T-helper 9 cell (primary cell): Measurements from ENCODE around the gene CNTNAP2.

Experiments
- DNase-seq: peaks from one replicate; pipeline ENCODE4 v3.0.0-alpha.2; 2020

Gene CNTNAP2

DNA sequence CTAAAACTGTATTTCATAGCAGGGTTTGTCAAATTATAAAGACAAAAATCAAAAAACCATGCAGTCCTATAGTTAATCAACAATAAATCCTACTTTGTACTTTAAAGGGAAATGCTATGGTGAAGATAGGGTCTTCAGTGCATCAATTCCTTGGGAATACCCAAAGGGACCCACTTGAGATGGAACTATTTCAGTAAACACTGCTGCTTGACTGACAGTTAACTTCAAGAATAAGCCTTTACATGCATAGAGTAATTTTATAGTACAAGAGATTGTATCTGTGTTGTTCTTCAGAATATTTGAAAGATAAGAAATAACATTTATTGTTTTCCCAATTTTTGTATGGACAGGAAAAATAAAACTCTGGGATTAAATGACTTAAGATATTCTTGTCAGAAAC is 1179.6 kb downstream of the CNTNAP2 start:
- DNase-seq = no peak

DNA sequence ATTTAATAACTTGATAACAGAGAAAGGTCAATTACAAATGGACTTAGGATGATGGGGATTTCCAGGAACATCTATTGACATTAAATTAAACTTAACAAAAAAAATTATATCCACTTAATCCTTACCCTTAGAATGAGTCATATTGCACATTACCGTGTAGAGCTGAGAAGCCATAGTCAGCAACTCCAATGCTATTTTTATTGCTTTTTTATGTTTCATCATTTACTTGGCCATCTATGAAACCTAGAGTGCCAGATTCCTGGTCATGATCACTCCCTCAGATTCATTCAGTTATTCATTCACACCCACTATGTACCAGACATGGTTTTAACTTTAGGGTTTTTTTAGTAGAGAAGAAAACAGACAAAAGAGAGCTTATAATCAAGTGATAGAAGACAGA is 1180.4 kb downstream of the CNTNAP2 start:
- no peak for DNase-seq

DNA sequence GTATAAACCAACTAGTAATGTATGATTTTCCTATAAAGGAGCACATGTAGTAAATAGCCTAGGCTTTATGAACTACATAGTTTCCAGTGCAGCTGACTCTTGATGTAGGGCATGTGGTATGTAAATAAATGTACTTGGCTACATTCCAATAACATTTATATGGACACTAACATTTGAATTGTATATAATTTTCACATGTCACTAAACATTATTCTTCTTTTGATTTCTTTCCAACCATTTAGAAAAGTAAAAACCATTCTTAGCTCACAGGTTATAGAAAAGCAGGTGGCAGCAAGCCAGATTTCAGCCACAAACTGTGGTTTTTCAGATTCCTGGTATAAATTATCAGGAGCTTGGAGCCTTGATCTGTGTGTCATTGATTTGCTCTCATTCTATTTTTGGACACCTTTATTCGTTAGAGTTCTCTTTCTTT is 1182.0 kb downstream of the CNTNAP2 start:
- DNase-seq = no peak

DNA sequence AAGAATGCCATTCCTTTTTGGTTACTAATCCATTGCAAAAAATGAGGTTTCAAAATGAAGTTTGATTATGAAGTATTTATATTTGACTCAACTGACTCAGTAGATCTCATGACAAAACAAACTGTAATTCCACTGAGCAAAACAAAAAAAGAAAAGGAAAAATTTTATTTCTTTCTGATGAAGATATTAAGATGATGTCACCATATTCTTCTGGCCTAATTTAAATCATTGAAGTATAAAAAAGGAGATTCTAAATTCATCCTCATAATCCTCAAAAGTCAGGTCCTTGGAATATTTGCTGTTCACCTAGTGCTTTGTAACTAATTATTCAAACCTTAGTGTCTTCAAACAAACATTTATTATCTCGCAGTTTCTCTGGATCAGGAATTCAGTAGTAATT is 1183.7 kb downstream of the CNTNAP2 start:
- DNase-seq = no peak

DNA sequence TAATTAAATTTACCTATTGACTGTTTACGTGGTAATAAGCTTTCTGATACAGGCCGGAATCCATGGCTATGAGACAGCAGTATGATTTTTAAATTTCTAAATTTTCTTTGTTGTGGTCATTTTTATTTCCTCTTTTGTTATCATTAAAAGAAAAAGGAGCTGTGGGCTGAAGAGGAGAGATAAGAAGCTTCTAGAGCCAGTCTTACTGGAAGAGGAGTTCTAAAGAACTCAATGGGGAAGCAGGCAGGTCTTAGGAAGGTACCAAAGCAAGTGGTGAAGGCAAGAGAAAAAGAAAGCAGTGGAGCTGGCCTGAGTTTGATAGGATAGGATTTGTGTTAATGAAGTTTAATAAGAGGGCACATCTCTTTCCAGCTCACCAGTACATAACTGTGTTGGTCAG is 1187.8 kb downstream of the CNTNAP2 start:
- no peak for DNase-seq

DNA sequence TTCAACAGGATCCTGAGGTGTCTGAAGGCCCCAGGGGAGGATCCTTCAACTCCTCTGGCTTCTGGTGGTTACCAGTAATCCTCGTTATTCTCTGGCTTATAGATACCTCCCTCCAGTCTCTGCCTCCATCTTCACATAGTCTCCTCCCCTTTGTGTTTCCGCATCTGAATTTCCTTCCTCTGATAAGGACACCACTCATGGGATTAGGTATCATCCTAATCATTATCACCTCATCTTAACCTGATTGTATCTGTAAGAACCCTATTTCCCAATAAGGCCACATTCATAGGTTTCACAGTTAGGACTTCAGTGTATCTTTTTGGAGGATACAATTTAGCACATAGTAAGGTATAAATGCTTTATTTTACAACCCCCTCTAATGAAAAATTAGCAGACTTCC is 1189.2 kb downstream of the CNTNAP2 start:
- DNase-seq = no peak

DNA sequence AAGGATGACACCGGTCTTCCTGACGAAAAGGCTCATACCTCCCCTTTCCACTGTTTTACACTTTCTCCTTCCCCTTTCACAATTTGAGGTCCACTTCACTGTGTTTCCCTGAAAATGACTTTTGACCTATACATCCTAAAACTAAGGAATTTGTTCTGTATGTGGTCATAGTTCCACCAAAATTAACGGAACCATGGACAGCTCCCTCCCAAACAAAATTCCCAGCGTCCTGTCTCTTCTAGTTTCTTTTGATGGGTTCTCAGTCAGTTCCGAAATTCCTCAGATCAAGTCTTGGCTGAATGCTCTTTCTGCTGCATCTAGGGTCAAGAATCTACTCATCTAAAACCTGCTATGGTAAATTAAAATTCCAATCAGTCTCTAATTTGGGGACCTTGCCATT is 1191.9 kb downstream of the CNTNAP2 start:
- DNase-seq = no peak

DNA sequence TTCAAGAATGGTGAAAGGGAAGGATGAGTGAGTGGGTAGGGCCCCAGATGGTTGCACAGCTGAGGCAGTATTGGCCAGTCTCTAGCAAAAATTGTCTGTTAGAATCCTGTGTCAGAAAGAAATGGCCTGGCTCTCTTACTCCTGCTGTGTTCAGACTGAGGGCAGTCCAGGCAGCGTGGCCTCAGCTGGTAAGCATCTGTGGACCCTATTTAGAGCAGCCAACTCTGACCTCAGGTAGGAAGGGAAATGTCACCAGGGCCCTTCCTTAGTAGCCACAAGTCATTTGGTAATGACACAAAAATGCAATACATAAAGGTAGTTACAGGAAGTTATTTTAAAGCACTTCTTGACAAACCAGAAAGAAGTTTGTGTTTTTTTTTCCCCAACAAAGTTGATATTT is 1194.7 kb downstream of the CNTNAP2 start:
- DNase-seq = no peak

DNA sequence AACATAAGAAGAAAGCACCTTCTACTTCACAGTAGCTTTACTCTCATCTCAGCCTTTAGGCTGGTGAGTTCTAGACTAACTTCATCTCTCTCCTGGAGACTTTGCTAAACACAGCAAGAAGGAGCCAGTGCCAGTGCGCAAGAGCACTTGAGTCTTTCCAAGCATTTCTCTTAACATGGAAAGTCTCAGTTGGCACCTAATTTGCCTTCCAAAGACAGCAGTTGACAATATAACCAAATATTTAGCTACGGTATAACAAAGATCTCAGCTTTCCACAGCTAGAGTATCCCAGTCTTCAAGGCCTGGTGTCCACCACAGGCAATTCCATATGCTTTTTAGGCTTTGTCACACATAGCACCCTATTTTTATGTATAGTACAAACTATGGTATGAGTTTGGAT is 1204.9 kb downstream of the CNTNAP2 start:
- no peak for DNase-seq

DNA sequence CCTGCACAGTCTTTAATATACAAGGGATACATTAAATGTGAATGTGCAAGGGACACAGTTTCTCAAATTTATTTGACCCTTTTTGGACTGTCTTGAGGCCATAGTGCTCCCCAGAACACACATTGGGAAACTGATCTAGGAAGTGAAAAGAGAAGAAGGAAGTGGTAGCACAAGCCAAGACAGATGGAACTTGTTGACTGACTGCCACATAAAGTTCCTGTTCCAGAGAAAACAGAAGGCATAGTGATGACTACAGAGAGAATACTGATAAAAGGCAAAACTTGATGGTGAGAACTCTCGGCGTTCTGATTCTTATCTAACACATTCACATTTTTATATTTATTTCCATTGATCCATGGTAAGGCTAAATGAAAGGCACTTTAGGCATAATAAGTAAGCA is 1216.4 kb downstream of the CNTNAP2 start:
- DNase-seq = no peak

DNA sequence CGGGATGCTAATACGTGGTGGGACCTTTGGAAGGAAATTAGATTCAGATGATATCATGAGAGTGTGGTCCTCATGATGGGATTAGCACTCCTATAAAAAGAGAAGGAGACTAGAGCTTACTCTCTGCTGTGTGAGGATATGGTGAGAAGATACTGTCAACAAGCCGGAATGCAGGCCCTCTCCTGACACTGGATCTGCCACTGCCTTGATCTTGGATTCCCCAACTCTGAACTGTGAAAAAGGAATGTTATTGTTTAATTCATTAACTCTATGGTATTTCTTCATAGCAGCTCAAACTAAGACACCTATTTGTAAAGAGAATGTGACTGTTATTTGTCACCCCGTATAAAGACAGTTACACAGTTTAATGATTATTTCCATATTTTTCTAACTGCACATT is 1246.5 kb downstream of the CNTNAP2 start:
- DNase-seq = no peak

DNA sequence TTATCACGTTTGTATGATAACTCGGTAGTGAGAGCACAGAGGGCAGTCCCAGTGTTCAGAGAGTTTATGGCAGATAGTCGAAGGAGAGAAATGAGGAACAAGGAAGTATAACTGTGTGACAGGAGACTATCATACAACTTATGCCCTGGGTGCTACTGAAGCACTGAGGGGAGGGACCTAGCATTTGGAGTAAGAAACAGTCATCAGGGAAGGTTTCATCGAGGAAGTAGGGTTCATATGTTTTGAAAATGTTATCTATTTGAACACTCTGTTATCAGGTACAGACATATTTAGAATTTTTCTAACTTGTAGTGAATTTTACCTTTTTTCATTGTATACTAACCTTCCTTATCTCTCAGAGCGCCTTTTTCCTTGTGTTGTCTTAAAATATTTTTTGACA is 1259.6 kb downstream of the CNTNAP2 start:
- DNase-seq = no peak

DNA sequence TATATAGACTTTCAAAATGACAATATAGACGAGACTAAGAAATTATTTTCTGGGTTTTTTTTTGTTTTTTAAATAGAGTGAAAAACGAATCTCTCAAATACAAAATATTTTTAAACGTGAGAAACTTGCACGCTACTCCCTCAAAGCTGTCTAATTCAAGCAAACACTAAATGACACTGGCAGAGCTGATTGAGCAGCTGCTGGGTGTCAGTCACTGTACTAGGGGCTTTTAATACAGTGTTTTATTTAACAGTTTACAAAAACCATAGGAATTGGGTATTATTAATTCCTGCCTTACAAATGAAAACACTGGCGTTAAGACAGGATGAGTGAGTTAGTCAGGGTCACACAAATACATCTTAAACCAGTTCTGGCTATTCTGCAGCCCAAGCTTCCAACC is 1264.3 kb downstream of the CNTNAP2 start:
- DNase-seq = no peak

DNA sequence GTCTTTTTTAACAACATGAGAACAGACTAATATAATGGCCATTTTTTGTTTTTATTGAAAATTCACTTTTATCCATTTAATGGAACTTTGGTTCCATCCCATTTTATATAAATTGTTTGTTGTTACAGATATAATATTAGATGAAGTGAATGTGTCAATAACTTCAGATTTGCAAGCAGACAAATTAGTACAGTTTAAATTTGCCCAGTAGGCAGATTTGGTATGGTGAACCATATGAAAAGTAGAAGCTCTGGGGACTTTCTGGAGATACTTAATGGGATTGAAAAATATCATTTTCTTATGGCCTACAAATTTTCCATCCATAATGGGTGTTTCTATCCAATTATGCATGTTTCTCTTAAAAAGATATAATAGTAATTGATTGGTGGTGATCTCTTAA is 1277.7 kb downstream of the CNTNAP2 start:
- DNase-seq = no peak

DNA sequence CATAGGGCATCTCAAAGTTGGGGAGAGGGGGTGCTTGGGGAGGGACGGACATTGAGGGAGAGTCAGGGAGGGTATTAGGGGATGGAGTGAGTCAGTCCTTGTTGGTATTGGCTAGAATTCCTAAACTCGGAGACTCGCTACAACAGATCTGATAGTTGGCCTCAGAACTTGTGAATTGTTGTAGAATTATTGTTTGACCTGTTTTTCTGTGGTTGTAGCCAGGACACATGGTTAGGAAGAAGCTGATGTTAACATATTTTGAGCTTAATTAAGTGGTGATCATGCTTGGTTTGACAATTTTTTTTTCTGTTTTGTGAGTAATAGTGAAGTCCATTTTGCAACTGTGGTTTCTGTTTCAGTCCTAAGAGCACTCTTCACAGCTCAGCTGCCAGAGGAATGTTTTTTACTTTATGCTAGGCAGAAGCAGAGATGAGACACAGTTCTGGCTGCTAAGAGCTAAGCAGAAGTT is 1283.7 kb downstream of the CNTNAP2 start:
- no peak for DNase-seq

DNA sequence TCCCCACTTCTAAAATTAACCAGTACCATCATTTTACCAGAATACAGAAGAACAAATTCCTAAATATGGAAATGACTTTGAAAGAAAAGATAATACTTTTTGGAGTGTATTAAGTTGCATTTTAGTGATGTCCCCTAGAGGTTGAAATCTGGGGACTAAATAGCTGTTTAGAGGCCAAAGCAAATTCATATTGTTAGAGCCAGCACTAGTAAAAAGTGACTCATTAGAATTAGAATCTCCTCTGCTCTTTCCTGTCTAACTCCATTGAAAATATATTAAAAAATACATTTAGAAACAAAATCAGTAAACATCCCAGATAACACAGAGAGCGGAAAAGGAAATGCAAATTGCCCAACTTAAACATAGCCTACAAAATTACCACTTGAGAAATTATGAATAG is 1284.3 kb downstream of the CNTNAP2 start:
- DNase-seq = no peak

DNA sequence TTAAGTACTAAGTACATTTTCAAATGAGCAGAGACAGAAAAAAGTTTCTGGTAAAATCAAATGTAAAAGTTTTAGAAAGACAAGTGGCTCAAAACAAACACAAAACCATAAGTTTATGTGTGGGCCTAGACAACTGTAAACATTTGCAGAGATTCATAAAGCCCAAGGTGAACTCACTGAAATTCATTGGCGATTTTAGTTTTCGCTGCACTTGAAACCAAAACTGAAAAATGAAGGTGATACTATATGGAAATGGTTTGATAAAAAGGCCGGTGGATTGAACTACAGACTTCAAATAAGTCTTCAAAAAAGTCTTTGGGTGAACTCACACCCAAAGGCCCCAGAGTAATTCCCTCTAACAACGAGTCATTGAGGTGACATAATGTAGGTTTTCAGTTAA is 1289.0 kb downstream of the CNTNAP2 start:
- DNase-seq = no peak

DNA sequence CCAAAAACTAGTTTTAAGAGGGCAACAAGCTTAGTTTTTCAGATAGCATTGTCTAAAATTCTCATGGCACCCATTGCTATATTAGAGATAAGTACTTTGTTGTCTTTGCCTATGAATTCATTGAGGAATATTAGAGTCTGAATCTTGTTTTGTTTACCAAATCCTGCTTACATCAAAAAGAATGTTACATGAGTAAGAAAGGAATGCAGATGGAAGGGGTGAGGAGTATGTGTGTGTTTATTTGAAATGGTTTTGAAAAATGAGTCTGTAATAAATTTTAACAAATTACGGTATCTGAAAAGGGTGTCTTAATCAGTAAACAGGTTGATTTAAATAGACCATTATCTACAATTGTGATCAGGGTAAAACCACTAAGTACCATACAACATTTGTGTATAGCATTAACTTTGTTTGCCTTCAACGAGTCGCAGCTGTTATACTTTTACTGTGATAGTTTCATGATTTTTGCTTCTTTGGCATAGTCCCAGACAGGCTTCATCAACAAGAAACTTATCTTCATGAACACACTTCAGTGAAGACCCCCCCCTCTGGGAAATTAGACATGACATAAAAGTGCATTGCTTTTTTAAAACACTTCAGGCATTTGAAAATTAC is 1290.0 kb downstream of the CNTNAP2 start:
- DNase-seq = no peak

DNA sequence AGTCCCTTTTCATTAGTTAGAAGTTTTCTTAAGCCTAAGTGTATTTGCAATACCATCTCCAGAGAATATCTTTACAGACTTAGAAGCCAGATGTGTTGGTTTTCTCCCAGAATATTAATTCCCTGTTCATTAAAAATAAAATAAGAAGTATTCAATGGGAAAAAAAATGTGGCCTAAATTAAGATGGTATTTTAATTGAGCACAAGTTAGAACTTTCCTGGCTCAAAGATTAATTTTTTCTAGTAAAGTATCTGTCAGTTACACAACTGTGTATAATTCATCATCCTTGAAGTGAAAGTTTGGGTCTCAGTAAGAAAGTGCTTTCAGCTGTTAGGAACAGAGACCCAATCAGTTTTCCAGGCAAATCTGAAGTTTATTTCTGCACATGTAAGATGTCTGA is 1294.5 kb downstream of the CNTNAP2 start:
- DNase-seq = no peak

DNA sequence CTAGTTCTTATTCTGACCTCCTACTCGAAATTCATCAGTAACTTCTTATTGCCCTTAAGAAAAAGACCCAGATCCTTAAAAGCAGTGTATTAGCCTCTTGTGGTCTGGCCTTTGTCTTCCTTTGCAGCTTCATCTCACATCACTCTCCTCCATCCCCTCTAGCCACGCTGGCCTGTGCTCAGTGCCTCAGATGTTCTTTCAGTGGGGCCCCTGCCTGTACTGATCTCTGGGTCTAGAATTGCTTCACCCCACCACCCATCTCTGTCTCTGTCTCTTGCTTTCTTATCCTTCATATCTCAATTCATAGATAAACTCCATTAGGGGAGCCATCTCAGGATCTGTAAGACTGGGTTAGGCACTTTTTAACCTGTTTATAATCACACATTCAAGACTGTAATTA is 1295.5 kb downstream of the CNTNAP2 start:
- DNase-seq = no peak

DNA sequence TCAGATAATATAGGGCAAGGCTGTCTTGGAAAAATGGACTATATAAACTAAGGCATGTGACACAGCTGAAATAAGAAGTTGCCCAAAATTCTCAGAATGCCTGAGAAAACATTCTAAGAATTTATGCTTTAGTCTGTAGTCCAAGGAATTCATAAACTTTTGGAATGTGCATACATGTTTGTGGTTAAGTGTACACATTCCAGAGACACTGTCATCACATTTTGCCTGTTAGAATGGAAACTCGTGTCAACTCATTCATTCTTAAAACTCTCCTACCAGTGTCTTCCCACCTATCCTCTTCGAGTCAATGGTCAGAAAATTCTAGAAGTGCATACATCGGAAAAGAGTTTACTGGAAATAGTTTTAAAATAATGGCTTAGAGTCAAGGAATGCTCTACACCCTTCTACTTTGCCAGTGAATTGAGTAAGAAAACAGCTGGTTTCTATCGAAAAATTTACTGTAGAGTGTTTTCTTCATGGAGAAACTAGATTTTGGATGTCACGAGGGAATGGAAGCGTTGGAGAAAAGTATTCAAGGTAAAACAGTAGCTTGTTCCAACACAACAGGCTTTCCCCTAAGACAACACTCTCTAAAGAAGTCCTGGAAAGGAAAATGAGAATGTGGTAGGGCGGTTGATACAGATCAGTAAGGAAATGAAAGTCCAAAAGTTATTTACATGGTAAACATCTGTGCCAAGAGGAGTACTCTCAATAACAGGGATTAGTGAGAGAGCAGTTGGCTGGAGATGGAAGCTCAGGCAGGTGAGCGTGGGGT is 1296.4 kb downstream of the CNTNAP2 start:
- no peak for DNase-seq

DNA sequence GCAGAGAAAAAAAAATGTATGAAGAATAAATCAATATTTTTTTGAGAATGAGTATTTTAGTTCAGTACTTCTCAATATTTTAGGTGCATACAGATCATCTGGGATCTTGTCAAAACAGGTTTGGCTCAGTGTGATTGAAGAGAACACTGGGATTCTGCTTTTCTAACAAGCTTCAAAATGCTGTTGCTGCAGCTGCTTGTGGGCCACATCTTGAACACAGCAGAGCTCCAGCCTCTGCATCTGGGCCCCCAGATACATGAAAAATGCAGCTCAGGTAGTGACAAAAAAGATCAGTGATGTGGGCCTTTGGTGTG is 1296.9 kb downstream of the CNTNAP2 start:
- DNase-seq = no peak

DNA sequence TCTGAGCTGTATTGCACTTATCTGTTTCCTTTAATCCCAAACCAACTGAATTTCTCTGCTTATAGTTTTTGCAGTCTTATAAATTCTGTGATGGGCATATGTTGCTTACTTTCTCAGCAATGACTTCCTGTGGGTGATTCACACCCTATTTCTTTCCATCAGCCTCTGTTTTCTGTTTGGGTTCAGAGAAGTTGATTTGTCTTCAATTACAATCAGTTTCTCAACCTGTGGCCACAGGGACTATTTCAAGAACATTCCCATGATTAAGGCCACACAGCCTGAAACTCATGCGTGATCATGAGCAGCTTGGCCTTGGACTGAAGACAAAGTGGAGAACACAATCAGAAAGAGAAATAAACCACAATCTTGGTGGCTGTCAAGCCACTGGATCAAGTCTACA is 1299.4 kb downstream of the CNTNAP2 start:
- DNase-seq = no peak

DNA sequence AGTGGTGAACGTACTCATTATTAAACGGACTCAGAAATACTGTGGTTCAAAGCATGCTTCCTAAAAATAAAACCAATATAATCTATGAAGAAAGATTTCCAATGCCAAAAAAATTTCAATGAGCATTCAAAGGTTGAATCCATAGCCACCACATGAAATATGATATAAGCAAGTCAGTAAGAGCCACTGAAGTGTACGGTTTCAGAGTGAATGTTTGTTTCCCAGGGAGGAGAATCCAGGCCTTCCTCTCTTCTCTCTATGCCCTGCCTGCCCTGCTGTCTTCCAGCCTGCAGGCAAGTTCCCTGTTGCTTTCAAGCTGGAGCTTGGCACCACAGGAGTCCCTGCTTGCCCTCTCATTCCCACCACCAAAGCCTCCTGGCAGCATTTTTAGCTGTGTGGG is 1302.4 kb downstream of the CNTNAP2 start:
- DNase-seq = no peak

DNA sequence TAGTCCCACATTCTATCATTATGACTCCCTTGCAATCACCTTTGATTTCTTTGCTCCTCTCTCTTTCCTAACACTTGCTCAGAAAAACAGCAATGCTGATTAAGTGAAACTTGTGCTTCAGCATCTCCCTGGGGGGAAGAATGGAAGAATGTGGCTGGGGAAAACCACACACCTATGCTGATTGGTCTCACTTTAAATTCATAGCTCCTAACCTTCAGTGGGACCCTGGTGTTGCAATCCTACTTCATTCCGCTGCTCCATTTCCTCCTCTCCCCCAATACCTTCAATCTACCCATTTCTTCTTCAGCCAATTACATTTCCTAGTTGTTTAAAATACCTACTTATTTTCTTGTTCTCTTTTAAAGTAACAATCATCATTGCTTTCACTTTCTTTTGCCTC is 1307.3 kb downstream of the CNTNAP2 start:
- no peak for DNase-seq
